Suppressor macrophage treated with lipopolysaccharide for 1 hour (primary cell): ENCODE data around the gene TSPAN2.

Experiments
- DNase-seq, 3 donors: peaks; one replicate each; pipeline ENCODE4 v3.0.0-alpha.2; 2020 to 2022

TSPAN2 gene

DNA sequence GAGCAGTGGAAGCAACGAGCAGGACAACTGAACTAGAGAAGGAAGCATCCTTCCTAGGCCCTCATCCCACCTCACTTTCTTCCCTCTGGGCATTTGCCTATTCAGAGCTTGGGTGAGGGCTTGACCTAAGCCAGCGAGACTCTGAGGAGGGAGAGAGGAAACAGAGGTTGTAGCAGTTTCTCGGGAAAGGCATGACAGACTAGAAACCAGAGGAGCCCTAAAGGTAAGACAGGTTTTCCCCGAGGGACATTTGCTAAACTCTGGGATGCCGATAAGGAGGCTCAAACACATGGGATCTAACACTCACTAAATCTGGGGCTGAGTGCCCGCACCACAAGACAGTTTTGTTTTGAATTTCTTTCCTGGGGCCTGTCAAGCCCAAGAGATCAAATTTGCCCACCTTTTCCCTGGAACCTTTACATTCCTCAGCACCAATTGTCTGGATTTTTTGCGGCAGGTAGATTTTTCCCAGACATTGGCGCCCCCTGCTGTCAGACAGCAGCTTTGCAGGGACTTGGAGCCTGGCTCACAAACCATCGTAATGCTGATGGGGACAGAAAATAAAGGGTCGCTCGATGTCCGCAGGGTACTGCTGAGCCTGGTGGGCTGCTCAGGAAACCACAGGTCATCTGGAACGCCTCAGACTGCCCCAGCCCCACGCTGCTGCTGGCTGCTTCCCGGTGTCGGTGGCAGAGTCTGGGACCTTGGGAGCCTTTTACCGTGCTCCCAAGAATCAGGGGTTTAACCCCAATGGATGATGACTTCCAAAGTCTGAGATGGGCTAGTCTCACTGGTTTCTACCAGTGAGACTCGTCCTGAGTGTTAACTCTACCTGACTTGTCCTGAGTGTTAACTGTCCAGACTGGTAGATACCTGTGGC, 23.4 kb upstream of the TSPAN2 start:
- peak; percentile 51 to 54 (median 51) for DNase-seq

DNA sequence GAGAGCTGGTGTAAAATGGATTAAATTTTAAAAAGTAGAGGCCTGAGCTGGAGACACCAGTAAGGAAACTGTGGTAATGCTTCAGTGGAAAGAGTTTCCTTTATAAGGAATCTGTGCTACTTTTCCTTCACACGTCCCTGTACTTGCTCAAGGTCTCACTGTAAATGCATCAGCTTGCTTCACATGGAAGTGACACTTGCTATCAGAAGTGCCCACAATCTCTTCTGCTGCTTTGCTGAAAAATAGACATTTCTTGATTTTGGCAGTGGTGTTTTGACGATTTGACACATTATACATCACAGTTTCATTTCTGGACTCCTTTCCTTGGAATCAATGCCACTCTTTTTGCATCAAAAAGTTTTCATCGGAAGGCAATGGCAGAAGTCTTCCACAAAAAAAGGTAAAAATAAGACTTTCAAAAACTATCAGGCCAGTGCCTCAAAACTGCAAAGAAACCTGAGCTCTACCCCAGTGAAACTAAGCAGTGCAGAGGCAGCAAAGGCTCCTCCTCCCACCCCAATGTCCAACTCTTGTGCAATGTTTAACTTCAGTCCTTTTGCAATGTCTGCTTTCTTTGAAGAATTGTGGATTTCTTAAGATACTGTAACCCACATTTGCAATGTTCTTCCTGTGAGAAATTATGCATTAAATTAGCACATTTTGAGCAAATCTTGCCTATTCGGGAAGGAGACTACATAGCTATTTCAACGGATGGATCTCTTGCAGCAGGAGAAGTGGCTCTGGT, 18.4 kb upstream of the TSPAN2 start:
- DNase-seq = peak; percentile 59 to 78 (median 73)

DNA sequence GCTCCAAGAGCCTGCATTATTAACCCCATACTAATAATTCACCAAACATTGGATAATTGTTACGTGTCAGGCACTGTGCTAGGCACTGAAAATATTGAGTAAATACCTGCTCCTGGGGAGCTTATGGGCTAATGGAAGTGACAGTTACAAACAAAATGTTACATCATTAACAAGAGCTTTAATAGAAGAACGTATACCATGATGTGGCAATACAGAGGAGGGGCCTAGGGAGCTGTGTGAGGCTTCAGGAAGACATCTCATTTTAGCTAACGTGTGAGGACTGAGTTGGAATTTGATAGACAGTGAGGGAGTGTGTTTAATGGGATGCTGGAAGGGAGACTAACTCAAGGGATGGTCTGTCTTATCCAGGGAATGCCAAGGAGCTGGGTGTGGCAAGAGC, 16.5 kb upstream of the TSPAN2 start:
- no peak for DNase-seq

DNA sequence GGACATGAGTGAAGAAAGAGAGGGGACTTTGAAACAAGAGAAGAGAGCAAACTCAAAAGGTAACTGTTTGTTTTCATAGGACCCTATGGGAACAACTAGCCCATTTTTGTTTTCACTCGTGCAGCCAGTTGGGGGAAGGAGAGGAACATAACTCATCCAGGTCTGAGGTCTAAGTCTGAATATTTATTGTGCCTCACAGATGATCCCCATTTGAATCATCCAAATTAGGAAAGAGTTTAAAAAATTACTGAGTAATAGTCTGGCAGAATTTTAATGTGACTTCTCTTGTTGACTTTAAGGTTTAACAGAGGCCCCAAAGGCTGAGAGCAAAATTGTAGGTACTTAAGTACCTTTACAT, 10.4 kb upstream of the TSPAN2 start:
- peak in 2 of 3 donors; percentile 30 to 35 for DNase-seq

DNA sequence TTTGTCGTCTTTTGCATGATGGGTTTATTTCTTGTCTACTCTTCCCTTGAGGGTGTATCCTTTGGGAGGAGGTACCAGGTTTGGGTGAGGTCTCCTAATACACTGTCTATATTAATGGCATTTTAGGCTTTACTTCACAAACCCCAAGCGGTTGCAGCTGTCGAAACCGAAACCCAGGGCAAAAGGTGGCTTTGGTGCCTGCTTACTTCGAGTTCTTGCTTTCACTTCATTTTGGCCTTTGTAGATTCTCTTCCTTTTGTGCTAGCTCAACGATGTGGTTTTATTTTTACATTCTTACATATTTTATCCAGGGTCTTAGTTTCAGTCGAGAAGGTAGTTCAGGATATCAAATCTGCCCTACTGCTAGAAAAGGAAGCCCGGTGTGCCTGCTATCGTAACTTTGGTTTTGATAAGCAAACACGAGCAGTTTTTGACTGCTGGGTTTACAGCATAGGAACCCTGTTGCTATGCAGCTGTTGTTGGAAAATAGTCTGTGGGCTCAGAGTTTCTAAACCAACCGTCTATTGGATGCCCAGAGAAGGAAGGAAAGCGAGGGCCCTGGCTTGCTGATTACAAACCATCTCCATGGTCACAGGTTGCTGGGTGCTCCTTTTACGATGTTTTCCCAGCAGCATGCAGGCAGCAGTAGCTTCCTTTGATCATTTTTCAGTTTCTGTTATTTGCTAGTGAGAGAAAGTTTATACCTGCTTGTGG, 9.8 kb upstream of the TSPAN2 start:
- peak; percentile 40 to 56 (median 56) for DNase-seq

DNA sequence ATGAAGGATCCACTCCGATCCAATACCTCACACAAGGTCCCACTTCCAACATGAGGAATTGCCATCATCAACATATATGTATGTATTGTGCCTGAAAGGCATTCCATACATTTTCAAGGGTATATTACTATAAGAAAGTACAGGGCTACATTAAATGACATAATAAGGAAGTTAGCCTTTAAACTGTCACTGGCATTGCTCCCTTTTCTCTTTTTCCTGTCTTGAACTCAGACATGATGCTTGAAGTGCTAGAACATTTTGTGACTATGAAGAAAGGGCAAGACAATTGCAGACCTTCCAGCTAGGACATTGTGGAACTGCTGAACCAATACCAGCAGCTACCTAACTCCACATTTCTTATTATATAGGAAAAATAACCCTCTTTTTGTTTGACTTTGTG, 2.9 kb upstream of the TSPAN2 start:
- DNase-seq = no peak

DNA sequence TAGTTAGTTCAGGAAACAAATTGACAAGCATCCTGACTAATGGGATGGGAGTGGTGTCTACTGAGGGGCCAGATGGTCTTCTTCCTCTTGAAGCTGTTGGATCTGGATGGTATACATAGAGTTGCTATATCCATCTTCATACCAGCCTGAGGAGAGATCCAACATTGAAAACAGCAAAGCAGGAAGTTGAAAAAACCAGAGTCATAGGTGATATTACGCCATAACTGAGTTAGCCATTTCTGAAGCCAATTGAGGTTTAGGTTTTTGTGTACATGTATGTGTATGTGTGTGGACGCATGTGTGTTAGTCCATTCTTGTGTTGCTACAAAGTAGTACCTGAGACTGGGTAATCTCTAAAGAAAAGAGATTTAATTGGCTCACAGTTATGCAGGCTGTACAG, 2.3 kb upstream of the TSPAN2 start:
- DNase-seq = no peak

DNA sequence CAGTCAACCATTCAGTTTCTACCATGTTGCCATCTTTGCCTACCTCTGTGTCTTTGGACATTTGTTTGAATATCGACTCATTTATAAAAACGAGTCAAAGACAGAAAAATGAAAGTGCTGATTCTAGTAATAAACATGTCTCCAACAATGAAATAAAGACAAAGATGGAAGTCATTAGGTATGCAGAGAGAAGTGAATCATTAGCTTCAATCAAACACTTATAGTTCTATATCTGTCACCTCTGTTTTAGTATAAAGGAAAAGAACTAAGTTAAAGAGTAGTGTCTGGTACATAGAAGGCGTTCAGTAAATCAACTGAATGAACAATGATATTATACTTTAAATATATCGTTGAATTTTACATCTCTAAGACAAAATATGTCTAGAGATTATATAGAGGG, 1.7 kb upstream of the TSPAN2 start:
- DNase-seq = no peak

DNA sequence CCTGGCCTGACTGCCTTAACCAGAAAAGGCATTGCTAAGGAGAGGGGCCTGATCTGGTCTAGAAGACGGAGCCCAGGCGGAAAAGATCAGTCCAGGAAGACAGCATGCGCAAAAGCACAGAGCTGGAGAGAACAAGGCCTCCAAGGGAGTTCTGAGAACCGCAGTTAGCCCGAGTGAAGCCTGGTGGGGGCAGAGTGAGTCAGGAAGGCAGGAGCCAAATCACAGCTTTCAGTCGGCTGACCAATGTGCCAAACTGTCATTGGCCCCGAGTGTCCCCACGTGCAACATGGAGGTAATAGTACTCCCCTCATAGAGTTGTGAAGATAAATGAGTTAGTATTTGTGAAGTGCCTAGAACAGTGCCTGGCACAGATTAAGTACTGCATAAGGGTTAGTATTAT, 1.2 kb upstream of the TSPAN2 start:
- peak in 1 of 3 donors; percentile 22 for DNase-seq

DNA sequence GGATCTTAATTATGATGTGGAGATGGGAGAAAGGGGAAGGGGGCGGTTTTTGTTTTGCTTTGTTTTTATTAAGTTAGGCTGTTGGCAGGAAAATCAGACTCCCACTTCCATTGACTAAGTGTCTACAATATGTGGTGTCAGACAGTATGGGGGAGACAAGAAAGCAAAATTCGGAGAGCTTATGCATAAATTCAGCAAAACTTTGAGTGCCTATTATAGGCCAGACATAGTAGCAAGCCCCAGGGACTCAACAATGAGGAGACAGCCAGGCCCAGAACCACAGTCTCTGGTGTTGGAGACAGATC, 835 bp upstream of the TSPAN2 start:
- peak in 1 of 3 donors; percentile 26 for DNase-seq

DNA sequence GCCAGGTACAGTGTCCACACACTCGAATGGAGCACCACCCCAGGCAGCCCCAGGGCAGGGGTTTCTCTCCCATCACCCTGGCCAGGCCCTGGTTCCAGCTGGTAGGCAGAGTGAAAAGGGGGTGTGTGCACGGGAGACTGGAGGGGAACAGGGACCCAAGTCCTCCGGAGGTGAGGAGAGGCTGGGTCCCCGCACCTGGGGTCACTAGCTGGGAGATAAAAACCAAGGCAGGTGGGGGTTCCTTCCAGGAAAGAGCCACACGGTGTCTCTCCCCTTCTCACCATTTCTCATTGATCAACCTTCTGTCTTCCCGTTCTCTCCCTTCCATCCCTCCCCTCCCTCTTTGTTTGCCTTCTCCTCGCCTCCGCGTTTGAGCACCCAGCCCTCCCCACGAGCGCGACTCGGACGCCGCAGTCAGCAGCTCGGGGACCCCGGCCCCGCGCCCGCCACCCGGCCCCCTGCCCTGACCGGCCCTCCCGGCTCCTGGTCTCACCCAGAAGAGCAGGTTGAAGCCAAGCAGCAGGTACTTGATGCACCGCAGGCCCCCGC, 358 bp downstream of the TSPAN2 start:
- no peak for DNase-seq

DNA sequence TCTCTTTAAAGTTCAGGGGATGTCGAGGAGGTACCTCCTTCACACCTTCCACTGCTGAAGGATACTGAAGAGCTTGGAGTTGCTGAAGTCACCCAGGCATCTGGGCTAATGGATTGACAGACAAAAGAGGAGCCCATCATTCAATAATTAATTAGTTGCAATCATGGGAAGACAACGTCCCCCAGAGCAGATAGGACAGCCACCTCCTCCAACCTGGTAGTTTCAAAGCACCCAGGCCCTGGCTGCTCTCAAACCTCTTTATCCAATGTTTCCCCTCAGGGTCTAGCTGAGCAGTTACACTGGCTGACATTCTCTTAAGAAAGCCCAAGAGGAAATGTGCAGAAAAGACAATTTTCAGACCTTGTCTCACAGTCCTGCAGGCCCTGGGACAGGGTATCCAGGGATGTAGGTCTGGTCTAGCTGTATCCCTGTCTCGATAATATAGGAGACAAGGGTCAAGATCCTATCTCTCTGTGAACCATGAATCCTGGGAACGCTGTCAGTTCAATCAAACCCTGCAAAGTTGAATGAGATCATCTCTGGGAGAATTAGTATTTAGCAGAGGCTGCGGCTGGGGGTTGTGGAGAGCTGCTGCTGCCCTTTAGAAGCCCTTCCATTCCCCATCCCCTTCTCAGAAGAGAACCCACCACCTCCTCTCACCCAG, 1.1 kb downstream of the TSPAN2 start:
- no peak for DNase-seq

DNA sequence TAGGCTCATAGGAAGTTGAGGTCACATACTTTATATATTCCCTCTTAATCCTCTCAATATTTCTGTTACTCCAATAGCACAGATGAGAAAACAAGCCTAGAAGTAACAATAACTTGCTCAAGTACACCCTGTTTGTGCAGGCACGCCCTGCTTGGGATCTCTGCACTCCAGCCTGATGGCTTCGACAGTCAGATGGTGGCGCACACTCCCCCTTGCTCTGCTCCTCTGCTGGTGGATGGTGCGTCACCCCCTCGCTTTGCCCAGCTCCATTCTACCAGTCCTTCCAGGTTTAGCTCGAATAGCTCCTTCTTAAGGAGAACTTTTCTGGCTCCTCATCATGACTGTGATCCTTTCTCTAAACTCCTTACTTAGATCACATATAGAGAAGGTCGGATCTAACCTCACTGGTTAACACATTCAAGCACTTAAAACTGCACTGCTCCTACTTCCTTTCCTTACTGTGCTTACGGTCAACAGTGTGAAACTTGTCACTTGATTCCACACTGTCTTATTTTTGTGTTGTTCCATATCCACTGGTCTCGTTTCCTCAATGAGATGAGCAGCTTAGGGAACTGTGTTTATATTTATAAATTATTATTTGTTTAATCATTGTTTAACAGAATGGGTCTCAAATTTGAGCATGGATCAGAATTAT, 3.0 kb downstream of the TSPAN2 start:
- no peak for DNase-seq

DNA sequence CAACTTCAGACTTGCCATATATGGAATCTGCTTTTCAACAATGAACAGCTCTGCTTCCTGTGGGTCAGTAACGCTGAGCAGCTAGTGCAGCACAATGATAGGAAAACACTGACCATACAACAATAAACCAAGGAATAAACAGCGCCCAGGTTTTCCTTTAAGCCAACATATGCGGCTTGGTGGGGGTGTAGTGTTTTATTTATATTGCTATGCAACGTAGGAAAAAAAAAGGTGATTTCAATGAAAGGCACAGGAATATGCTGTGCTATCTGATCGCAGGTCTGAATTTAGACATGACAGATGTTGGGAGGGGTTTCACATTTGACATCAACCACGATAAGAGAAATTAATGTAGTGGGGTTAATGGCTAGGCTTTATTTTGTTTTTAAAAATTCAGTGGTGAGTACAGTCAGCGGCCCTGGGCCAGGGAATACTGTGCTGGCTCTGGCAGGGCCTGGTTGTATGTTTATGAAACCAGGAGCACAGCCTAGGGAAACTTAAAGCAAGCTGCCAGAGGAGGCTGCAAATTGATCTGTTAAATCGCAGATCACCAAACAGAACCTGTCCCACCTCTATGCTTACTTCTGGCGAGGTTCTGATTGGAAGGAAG, 4.3 kb downstream of the TSPAN2 start:
- DNase-seq = no peak

DNA sequence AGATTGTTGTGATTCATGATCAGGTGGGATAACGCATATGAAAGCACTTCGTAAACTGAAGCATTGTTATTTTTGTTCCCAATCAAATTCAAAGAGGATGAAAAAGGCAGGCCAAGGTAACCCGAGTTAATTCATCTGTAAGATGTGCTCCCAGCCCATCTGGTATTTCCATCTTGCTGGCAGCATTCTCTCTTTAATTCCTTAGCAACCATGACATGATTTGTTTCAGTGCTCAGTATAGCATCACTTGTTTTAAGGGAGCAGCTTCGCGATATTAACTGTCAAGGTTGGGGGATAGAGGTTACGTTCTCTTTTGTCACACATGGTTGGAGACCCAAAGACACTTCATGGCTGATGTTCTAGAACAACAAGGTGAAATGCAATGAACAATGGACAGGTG, 6.4 kb downstream of the TSPAN2 start:
- no peak for DNase-seq

DNA sequence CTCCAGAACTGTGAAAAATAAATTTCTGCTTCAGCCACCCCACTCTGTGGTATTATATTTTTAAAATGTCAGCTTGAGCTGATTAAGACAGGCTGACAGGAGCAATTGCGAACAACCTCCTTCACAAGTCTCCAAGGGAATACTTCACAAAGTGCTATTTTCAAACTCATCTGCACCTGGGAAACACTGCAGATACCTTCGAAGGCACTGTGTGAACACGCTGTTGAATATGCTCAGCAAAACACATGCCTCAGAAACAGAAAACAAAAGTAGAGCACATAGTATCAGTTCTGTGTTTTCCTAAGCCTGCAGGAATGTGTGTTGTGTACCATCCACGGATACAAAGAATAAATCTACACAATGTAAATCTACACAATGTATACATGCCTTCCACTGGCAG, 10.6 kb downstream of the TSPAN2 start:
- no peak for DNase-seq

DNA sequence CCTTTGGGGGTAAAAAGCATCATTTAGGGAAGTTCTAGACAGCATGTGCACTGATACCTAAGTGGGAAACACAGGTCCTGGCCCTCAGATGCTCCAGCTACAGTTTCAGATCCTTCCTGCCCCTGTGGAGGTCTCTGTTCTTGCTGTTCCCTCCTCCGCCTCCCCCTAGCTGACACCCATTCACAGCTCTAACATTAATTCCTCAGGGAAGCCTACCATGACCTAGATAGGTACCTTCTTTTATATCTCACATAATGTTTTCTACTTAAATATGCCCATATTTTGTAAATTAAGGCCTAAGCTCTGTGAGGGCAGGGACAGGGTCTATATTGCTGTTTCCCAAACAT, 11.3 kb downstream of the TSPAN2 start:
- DNase-seq = no peak

DNA sequence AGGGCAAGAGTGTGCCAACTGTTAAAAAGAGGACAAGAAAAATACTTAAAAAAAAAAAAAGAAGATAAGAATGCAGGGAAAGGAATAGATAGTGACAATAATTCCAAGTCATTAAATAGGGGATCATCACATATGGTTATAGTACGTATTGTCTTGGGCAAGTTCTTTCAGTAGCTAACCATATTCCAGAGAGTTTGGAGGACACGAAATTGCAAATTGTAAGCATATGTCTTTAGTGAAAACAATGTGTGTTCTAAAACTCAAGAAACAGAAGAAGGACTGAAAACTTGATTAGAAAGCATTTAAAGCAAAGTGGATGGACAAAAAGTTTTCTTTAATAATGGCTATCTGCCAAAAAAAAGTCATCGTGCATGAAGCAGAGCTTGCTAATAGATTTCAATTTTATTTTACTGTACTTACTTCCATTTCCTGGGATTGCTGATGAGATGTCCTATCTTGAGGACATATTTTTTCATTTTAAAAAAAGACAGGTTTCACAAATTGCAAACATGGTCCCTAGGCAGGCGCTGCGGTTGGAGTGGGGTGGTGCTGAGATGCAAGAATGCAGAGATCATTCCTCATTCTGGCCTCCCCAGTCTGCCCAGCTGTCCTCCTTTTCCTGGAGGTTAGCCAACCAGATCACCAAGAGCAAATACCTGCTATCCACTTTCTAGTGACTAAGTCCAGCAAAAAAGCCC, 11.9 kb downstream of the TSPAN2 start:
- no peak for DNase-seq

DNA sequence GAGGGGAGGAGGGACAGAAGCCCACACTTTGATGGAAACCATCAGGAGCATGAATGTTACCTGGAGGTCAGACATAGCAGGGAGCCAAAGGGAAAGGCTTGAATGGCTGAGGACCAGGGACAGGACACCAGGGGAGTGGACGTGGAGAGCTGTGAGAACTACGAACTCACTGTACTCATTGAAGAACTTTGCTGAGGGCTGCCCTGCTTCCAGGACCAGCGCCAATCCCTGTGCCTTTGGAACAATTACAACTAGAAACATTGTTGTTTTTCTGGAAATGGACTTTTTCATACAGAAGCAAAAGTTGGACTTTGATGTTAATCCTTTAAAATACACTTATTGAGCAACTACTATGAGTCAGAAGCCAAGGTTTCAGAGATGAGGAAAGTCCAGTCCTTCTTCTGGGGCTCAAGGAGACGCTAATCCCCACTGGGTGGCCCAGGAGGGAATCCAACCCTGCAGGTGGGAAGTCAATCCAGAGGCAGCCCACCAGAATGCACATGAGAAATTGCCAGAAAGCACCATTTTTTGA, 12.9 kb downstream of the TSPAN2 start:
- peak; percentile 33 to 52 (median 50) for DNase-seq

DNA sequence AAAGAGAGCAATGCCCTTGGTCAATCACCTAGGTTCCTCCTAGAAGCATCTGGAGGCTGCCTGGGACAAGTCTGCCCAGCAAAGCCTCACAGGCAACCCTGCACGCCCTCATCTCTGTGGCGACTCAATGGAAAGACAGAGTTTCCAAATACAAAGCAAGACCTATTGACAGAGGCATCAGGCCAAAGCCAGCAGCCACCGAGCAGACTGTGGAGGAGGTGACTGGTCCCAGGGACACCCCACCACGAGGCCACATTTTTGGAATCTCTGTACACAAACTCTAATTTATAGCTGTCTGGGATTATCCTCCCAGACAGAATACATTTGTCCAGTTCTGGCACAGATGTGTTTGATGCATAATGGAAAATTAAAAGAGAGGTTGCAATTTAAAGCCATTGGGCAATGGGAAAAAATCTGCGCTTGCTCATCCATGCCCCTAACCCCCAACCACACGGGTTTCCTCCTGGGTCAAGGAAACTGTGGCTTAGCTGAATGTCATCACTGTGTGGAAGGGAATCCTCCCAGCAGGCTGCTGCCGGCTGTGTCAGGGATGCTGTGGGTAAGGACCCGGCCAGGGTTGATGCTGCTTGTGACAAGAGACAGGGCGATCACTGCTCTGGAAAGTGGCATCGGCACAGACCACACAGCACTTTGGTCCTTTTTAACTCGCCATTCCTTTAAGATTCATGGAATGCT, 14.3 kb downstream of the TSPAN2 start:
- no peak for DNase-seq
